HEK293T (cell line): Measurements from ENCODE around the gene RNASEH2B.

ENCODE experiments used
- CTCF ChIA-PET: fragments of 350-600 bp; formaldehyde crosslinking; extraction: SDS; loops from one replicate; lab custom pipeline; 2021; ENCODE audit warnings: antibody characterized with exemption, inconsistent platforms; lab: Yijun Ruan, JAX
- POLR2A ChIA-PET: fragments of 350-600 bp; formaldehyde crosslinking; extraction: SDS; loops from one replicate; lab custom pipeline; 2020; ENCODE audit warnings: antibody characterized with exemption, inconsistent platforms; lab: Yijun Ruan, JAX
- DNase-seq: peaks from one replicate; pipeline ENCODE4 v3.0.0; 2012; ENCODE audit warnings: mixed read lengths; ENCODE audit errors: extremely low spot score
- ARNT ChIP-seq: fragments of 450-650 bp; IDR thresholded peaks from 2 replicates; pipeline ENCODE4 v1.6.1; 2017; ENCODE audit warnings: mild to moderate bottlenecking
- BHLHE40 ChIP-seq: fragments of 450-650 bp; IDR thresholded peaks from 2 replicates; pipeline ENCODE4 v1.6.1; 2016; ENCODE audit warnings: mild to moderate bottlenecking, moderate library complexity, borderline replicate concordance
- CTBP1 ChIP-seq: fragments of 450-650 bp; IDR thresholded peaks from 2 replicates; pipeline ENCODE4 v1.6.1; 2016; ENCODE audit warnings: borderline replicate concordance
- ELF4 ChIP-seq: fragments of 450-650 bp; IDR thresholded peaks from 2 replicates; pipeline ENCODE4 v1.6.1; 2017; ENCODE audit warnings: antibody characterized with exemption
- FOXA1 ChIP-seq: fragments of 450-650 bp; IDR thresholded peaks from 2 replicates; pipeline ENCODE4 v1.6.1; 2016; ENCODE audit warnings: mild to moderate bottlenecking
- FOXK2 ChIP-seq: fragments of 450-650 bp; IDR thresholded peaks from 2 replicates; pipeline ENCODE4 v1.6.1; 2016; ENCODE audit warnings: mild to moderate bottlenecking
- FOXM1 ChIP-seq: fragments of 450-650 bp; IDR thresholded peaks from 2 replicates; pipeline ENCODE4 v1.6.1; 2017; ENCODE audit warnings: mild to moderate bottlenecking, borderline replicate concordance
- HDGF ChIP-seq: fragments of 450-650 bp; IDR thresholded peaks from 2 replicates; pipeline ENCODE4 v1.6.1; 2017; ENCODE audit warnings: antibody characterized with exemption, borderline replicate concordance
- L3MBTL2 ChIP-seq: fragments of 450-650 bp; conservative IDR thresholded peaks from 2 replicates; pipeline ENCODE4 v1.6.1; 2016; ENCODE audit warnings: mild to moderate bottlenecking
- LEF1 ChIP-seq: fragments of 450-650 bp; IDR thresholded peaks from 2 replicates; pipeline ENCODE4 v1.6.1; 2017; ENCODE audit warnings: mild to moderate bottlenecking, borderline replicate concordance
- NFRKB ChIP-seq: fragments of 450-650 bp; IDR thresholded peaks from 2 replicates; pipeline ENCODE4 v1.6.1; 2016; ENCODE audit warnings: mild to moderate bottlenecking, moderate library complexity
- PKNOX1 ChIP-seq: fragments of 450-650 bp; IDR thresholded peaks from 2 replicates; pipeline ENCODE4 v1.6.1; 2016
- SP1 ChIP-seq: fragments of 450-650 bp; IDR thresholded peaks from 2 replicates; pipeline ENCODE4 v1.6.1; 2017
- SUZ12 ChIP-seq: fragments of 450-650 bp; IDR thresholded peaks from 2 replicates; pipeline ENCODE4 v1.6.1; 2016; ENCODE audit warnings: mild to moderate bottlenecking
- TARDBP ChIP-seq: fragments of 450-650 bp; IDR thresholded peaks from 2 replicates; pipeline ENCODE4 v1.6.1; 2016
- ZNF384 ChIP-seq: fragments of 450-650 bp; IDR thresholded peaks from 2 replicates; pipeline ENCODE4 v1.6.1; 2016

Gene RNASEH2B

GRCh38 chr13:50989476-50989875 is 79.9 kb downstream of the RNASEH2B start:
- ChIA-PET POLR2A (no interaction called here), CTCF (no interaction called here)
- TF ChIP-seq ELF4 (no peak), LEF1 (no peak), HDGF (no peak), FOXK2 (no peak), TARDBP (no peak), ZNF384 (no peak), FOXA1 (no peak), ARNT (no peak)
- peak; percentile 42 for DNase-seq

- DNase-seq: no peak
- ChIA-PET POLR2A (no interaction called here), CTCF (no interaction called here)
- TF ChIP-seq LEF1: no peak
- TF ChIP-seq FOXK2: no peak
- TF ChIP-seq ZNF384: no peak
- no peak for TF ChIP-seq NFRKB
- TF ChIP-seq SP1: no peak
- no peak for TF ChIP-seq BHLHE40
- no peak for TF ChIP-seq FOXM1
- no peak for TF ChIP-seq FOXA1
- no peak for TF ChIP-seq TARDBP
- no peak for TF ChIP-seq ELF4
- no peak for TF ChIP-seq CTBP1
- TF ChIP-seq L3MBTL2: no peak
- no peak for TF ChIP-seq HDGF
- TF ChIP-seq PKNOX1: no peak
- TF ChIP-seq ARNT: no peak
- no peak for TF ChIP-seq SUZ12
These were observed 80.7 kb downstream of the RNASEH2B start for GRCh38 chr13:50990065-50990817.

GRCh38 chr13:50990818-50991506 is 81.4 kb downstream of the RNASEH2B start:
- POLR2A ChIA-PET: interaction anchor here (0.6 kb wide), 1 partner anchor 21 kb away, joined by 3 read pairs; no protein-coding TSS in a partner anchor
- CTCF ChIA-PET: no interaction called here
- TF ChIP-seq FOXM1: no peak
- no peak for TF ChIP-seq SUZ12
- TF ChIP-seq SP1: no peak
- no peak for TF ChIP-seq ARNT
- TF ChIP-seq ELF4: no peak
- no peak for TF ChIP-seq LEF1
- TF ChIP-seq L3MBTL2: 0 out of 2 replicates have a peak, but pooled peaks have one; percentile 16
- peak; percentile 20 for DNase-seq

- TF ChIP-seq BHLHE40 (no peak), SUZ12 (no peak), LEF1 (no peak), FOXM1 (no peak), SP1 (no peak), CTBP1 (no peak), ARNT (no peak), ELF4 (no peak), ZNF384 (no peak), FOXA1 (no peak), TARDBP (no peak), PKNOX1 (no peak), NFRKB (no peak), FOXK2 (no peak), HDGF (no peak), L3MBTL2 (no peak)
- no peak for DNase-seq
- ChIA-PET POLR2A (no interaction called here), CTCF (no interaction called here)
These were observed 82.3 kb downstream of the RNASEH2B start for GRCh38 chr13:50991579-50992521.

GRCh38 chr13:50993371-50993770 is 83.8 kb downstream of the RNASEH2B start:
- POLR2A ChIA-PET: no interaction called here
- CTCF ChIA-PET: no interaction called here
- DNase-seq: no peak
- TF ChIP-seq FOXK2 (no peak), LEF1 (no peak), BHLHE40 (no peak), PKNOX1 (no peak), TARDBP (no peak), FOXA1 (no peak), HDGF (no peak), FOXM1 (no peak), ARNT (no peak), CTBP1 (no peak)
